Body of pancreas (tissue), 4 donors: ENCODE data around the gene PTPRS.

Experiments
- POLR2A ChIP-seq, 3 donors: fragments of 450-650 bp; IDR thresholded peaks; one replicate each; pipeline ENCODE4 v1.6.1; 2016; ENCODE audit warnings: antibody characterized with exemption in 3 of 3, mild to moderate bottlenecking in 2 of 3
- TF ChIP-seq, protein P1 (sequence below), 7 experiments: fragments of 450-650 bp in 4 of 7; fragments of 200-600 bp in 3 of 7; sonication (generic) in 3 of 7; IDR thresholded peaks; one replicate each; pipeline ENCODE4 v1.5.1; 2016 to 2019; ENCODE audit warnings: antibody characterized with exemption in 7 of 7

DNA sequence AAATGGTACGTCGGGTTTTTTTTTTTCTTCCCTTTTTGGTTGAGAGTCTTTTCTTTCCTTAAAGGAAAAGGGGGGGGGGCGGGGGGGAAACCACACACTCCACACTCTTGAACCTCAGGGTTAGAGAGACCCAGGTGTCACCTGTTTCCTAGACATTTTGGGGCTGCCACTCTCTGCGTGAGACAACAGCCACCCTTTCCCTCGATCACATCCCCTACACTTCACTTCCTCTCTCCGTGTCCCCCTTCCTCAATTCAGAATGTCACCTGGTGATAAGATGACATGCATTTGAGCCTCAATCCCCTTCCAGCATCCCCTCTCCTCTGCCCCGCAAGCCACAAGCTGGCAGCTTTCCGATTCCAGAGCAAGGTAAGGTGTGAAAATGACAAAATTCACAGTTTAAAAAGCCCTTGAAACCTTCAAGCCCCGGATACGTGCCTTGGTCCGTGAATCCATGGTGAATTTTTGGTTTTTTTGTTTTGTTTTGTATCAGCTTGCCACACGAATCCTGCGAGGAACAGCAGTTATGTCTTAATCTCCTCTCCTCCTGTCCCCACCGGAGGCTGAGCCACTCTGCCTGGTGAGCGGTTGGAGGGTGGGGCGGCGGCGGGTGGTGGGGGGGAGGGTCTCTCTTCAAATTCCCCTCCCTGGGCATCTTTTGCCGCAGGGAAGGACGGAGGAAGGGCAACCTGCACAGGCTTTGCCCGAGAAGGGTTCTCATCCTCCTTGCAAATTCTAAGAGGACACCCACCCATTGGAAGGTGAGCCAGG lies 4.2 kb downstream of the PTPRS start:
- TF ChIP-seq, protein P1, sequence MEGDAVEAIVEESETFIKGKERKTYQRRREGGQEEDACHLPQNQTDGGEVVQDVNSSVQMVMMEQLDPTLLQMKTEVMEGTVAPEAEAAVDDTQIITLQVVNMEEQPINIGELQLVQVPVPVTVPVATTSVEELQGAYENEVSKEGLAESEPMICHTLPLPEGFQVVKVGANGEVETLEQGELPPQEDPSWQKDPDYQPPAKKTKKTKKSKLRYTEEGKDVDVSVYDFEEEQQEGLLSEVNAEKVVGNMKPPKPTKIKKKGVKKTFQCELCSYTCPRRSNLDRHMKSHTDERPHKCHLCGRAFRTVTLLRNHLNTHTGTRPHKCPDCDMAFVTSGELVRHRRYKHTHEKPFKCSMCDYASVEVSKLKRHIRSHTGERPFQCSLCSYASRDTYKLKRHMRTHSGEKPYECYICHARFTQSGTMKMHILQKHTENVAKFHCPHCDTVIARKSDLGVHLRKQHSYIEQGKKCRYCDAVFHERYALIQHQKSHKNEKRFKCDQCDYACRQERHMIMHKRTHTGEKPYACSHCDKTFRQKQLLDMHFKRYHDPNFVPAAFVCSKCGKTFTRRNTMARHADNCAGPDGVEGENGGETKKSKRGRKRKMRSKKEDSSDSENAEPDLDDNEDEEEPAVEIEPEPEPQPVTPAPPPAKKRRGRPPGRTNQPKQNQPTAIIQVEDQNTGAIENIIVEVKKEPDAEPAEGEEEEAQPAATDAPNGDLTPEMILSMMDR (IDR thresholded peaks at IDR 0.05) = no peak
- no peak for TF ChIP-seq POLR2A (IDR thresholded peaks at IDR 0.05)
